KMS-11 (cell line): ENCODE results near the gene ZBED4.

Experiments used
- H2AFZ ChIP-seq: fragments of 200-600 bp; sonication (generic); 2 replicates; pipeline ENCODE4 v1.6.1; 2016; ENCODE audit warnings: antibody characterized with exemption, mixed run types, low read depth
- H3K27ac ChIP-seq: fragments of 200-600 bp; sonication (generic); 2 replicates; pipeline ENCODE4 v1.6.1; 2016; ENCODE audit warnings: mild to moderate bottlenecking, mixed run types
- H3K27me3 ChIP-seq: fragments of 200-600 bp; sonication (generic); 2 replicates; pipeline ENCODE4 v1.6.1; 2017; ENCODE audit warnings: mild to moderate bottlenecking, low read depth, mixed run types, moderate library complexity; ENCODE audit not compliant: insufficient read depth
- H3K36me3 ChIP-seq: fragments of 200-600 bp; sonication (generic); 2 replicates; pipeline ENCODE4 v1.6.1; 2017; ENCODE audit warnings: mild to moderate bottlenecking, mixed run types; ENCODE audit not compliant: insufficient read depth
- H3K4me1 ChIP-seq: fragments of 200-600 bp; sonication (generic); 2 replicates; pipeline ENCODE4 v1.6.1; 2016; ENCODE audit warnings: mild to moderate bottlenecking, low read depth, mixed run types; ENCODE audit not compliant: poor library complexity, severe bottlenecking
- H3K4me2 ChIP-seq: fragments of 200-600 bp; sonication (generic); 2 replicates; pipeline ENCODE4 v1.7.0; 2016; ENCODE audit warnings: mild to moderate bottlenecking, mixed run types
- H3K4me3 ChIP-seq: fragments of 200-600 bp; sonication (generic); IDR thresholded peaks from 2 replicates; pipeline ENCODE4 v1.6.1; 2017; ENCODE audit warnings: low read depth, low read length, mixed read lengths; ENCODE audit not compliant: insufficient read depth
- H3K79me2 ChIP-seq: fragments of 200-600 bp; sonication (generic); 2 replicates; pipeline ENCODE4 v1.6.1; 2016; ENCODE audit warnings: low read depth, mixed run types; ENCODE audit not compliant: insufficient read depth
- H3K9ac ChIP-seq: fragments of 200-600 bp; sonication (generic); 2 replicates; pipeline ENCODE4 v1.6.1; 2016; ENCODE audit warnings: mild to moderate bottlenecking, mixed run types
- H4K20me1 ChIP-seq: fragments of 200-600 bp; sonication (generic); 2 replicates; pipeline ENCODE4 v1.6.1; 2016; ENCODE audit warnings: mild to moderate bottlenecking, mixed run types; ENCODE audit not compliant: insufficient read depth
- CTCF ChIP-seq: fragments of 200-600 bp; sonication (generic); conservative IDR thresholded peaks from 2 replicates; pipeline ENCODE4 v1.6.1; 2017; ENCODE audit warnings: low read depth, mild to moderate bottlenecking, antibody characterized with exemption, low read length, moderate library complexity, mixed read lengths

Gene ZBED4

GRCh38 chr22:49825944-49826602 is 27.6 kb upstream of the ZBED4 start:
- Histone ChIP-seq H4K20me1 (no peaks in the 10 kb centered on the region), H3K36me3 (no peaks in the 10 kb centered on the region), H3K27ac (peak overlapping the region; percentile 47; the same call in 1 of the 2 replicates)

GRCh38 chr22:49826603-49827270 is 26.9 kb upstream of the ZBED4 start:
- TF ChIP-seq CTCF = no peak
- Histone ChIP-seq H2AFZ (no peak overlapping the region; the same call in 1 of the 2 replicates), H3K79me2 (peaks cover 51% of the 10 kb centered on the region)

More at GRCh38 chr22:49825944-49826602, 27.6 kb upstream of the ZBED4 start:
- peak overlapping the region; percentile 54; the same call in 1 of the 2 replicates for H3K4me2 ChIP-seq
- H3K9ac ChIP-seq = peak overlapping the region; percentile 82
- no peak overlapping the region for H3K4me3 ChIP-seq
- peaks cover 58% of the 10 kb centered on the region for H3K79me2 ChIP-seq
- TF ChIP-seq CTCF = no peak
- no peak overlapping the region for H2AFZ ChIP-seq
- H3K27me3 ChIP-seq = no peaks in the 10 kb centered on the region
- H3K4me1 ChIP-seq = peaks cover 14% of the 10 kb centered on the region

GRCh38 chr22:49827271-49827852 is 26.3 kb upstream of the ZBED4 start:
- no peak overlapping the region for H3K4me3 ChIP-seq
- H3K27me3 ChIP-seq = no peaks in the 10 kb centered on the region
- peak overlapping the region; percentile 47 for H3K27ac ChIP-seq
- no peak for TF ChIP-seq CTCF
- no peaks in the 10 kb centered on the region for H4K20me1 ChIP-seq
- no peak overlapping the region for H3K4me2 ChIP-seq
- H3K36me3 ChIP-seq = no peaks in the 10 kb centered on the region
- peak overlapping the region; percentile 82; the same call in 1 of the 2 replicates for H3K9ac ChIP-seq
- peaks cover 45% of the 10 kb centered on the region for H3K79me2 ChIP-seq
- H2AFZ ChIP-seq = no peak overlapping the region
- H3K4me1 ChIP-seq = peaks cover 14% of the 10 kb centered on the region

More at GRCh38 chr22:49826603-49827270, 26.9 kb upstream of the ZBED4 start:
- H3K9ac ChIP-seq = peak overlapping the region; percentile 82
- H3K36me3 ChIP-seq = no peaks in the 10 kb centered on the region
- peak overlapping the region; percentile 54; the same call in 1 of the 2 replicates for H3K4me2 ChIP-seq
- no peaks in the 10 kb centered on the region for H3K27me3 ChIP-seq
- no peak overlapping the region for H3K4me3 ChIP-seq
- H3K4me1 ChIP-seq = peaks cover 14% of the 10 kb centered on the region
- H3K27ac ChIP-seq = peak overlapping the region; percentile 47
- no peaks in the 10 kb centered on the region for H4K20me1 ChIP-seq

DNA sequence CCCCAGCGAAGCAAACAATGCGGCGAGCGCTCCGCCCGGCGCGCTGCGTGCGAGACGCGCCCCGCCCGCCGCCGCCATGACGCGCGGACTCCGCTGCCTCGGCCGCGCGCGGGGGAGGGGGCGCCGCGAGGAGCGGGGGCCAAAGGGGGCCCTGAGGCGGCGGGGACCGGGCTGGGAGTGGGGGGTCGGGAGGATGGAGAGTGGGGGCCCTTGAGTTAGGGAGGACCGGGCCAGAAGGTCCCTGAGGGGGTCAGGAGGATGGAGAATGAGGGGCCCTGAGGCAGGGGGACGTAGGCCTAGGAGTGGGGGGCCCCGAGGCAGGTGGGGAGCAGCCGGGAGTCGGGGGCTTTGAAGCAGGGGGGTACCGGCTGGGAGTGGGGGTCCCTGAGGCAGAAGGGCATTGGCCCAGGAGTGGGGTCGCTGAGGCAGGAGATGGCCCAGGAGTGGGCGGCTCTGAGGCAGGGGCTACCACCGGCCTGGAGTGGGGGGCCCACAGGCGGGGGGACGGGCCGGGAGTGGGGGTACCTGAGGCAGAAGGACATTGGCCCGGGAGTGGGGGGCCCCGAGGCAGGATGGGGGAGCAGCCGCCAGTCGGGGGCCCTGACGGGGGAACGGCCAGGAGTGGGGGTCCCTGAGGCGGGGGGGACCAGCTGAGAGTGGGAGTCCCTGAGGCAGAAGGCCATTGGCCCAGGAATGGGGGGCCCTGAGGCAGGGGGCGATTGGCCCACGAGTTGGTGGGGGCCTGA is 25.6 kb upstream of the ZBED4 start, which contains the start of gene BRD1:
Gene BRD1 (minus strand): TSS at position 21 of the 746 bp plus-strand sequence. CDS start 3,556 bp downstream, outside the sequence.
- H3K9ac ChIP-seq = peak within 1 kb of the TSS; percentile 82
- no peak for TF ChIP-seq CTCF
- H3K4me3 ChIP-seq = no peak within 1 kb of the TSS
- H3K27me3 ChIP-seq = no peaks in the 10 kb centered on the region
- H4K20me1 ChIP-seq = no peaks in the 10 kb centered on the region
- peak within 1 kb of the TSS; percentile 47 for H3K27ac ChIP-seq
- peak within 1 kb of the TSS; percentile 41; the same call in 1 of the 2 replicates for H2AFZ ChIP-seq
- H3K36me3 ChIP-seq = no peaks in the 10 kb centered on the region
- H3K4me1 ChIP-seq = peaks cover 14% of the 10 kb centered on the region
- peak within 1 kb of the TSS; percentile 25; the same call in 1 of the 2 replicates for H3K4me2 ChIP-seq
- H3K79me2 ChIP-seq = peaks cover 38% of the 10 kb centered on the region
